Upper lobe of right lung (tissue), 1 donor: ENCODE data around the gene TAF4B. TPM values are rescaled to one million over a fixed set of nuclear protein-coding genes. Genes with fewer than 3 reads are reported as not detected.
"Not testable (repeated sequence)": the region's sequence is repeated elsewhere in the genome, so short reads cannot be mapped to it uniquely, and the experiment has no call there.

Experiments
- ATAC-seq: fragments of 200-7000 bp; cut with Tn5 transposase; one replicate; pipeline ENCODE4 v1.9.1; 2020; ENCODE audit warnings: mild to moderate bottlenecking, moderate library complexity
- DNase-seq: peaks from one replicate; pipeline ENCODE4 v3.0.0-alpha.2; 2020
- H3K27ac ChIP-seq: fragments of 200-600 bp; one replicate; pipeline ENCODE4 v1.8.0; 2022
- H3K27me3 ChIP-seq: fragments of 200-600 bp; one replicate; pipeline ENCODE4 v1.8.0; 2022; ENCODE audit warnings: mild to moderate bottlenecking
- H3K36me3 ChIP-seq: fragments of 200-600 bp; one replicate; pipeline ENCODE4 v1.8.0; 2022
- H3K4me1 ChIP-seq: fragments of 200-600 bp; one replicate; pipeline ENCODE4 v1.8.0; 2022
- H3K4me3 ChIP-seq: fragments of 200-600 bp; one replicate; pipeline ENCODE4 v1.8.0; 2022; ENCODE audit warnings: mild to moderate bottlenecking
- H3K9me3 ChIP-seq: fragments of 200-600 bp; one replicate; pipeline ENCODE4 v1.8.0; 2022
- intact Hi-C: fragments of 100-400 bp; cut with DNase I; formaldehyde crosslinking; loops from one replicate; pipeline ENCODE4 v1.11.0; 2022
- total RNA-seq: library from RNA; stranded (reverse); fragmentation: NEBNext Ultra II Directional; extraction: Animal tissue kit (Norgen Biotek cat#: 25700); gene quantifications from one replicate; pipeline ENCODE4 v1.2.1, GENCODE V29; 2021
- TF ChIP-seq, protein P1 (sequence below): fragments of 200-600 bp; IDR thresholded peaks from one replicate; pipeline ENCODE4 v1.8.0; 2022; ENCODE audit warnings: antibody characterized with exemption
- donor health status: DM: no; HTN: yes; CAD: no; lungs with severe emphysema.

Gene TAF4B
- total RNA-seq, 1 donor from 2014 or later = 3.3 TPM

- intact Hi-C loops = no loop called here
- Histone ChIP-seq H3K36me3 (no peaks in the 10 kb centered on the region), H3K9me3 (no peaks in the 10 kb centered on the region), H3K27me3 (no peaks in the 10 kb centered on the region), H3K27ac (no peak overlapping the region), H3K4me3 (no peak overlapping the region), H3K4me1 (no peaks in the 10 kb centered on the region)
- TF ChIP-seq, protein P1, sequence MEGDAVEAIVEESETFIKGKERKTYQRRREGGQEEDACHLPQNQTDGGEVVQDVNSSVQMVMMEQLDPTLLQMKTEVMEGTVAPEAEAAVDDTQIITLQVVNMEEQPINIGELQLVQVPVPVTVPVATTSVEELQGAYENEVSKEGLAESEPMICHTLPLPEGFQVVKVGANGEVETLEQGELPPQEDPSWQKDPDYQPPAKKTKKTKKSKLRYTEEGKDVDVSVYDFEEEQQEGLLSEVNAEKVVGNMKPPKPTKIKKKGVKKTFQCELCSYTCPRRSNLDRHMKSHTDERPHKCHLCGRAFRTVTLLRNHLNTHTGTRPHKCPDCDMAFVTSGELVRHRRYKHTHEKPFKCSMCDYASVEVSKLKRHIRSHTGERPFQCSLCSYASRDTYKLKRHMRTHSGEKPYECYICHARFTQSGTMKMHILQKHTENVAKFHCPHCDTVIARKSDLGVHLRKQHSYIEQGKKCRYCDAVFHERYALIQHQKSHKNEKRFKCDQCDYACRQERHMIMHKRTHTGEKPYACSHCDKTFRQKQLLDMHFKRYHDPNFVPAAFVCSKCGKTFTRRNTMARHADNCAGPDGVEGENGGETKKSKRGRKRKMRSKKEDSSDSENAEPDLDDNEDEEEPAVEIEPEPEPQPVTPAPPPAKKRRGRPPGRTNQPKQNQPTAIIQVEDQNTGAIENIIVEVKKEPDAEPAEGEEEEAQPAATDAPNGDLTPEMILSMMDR = no peak
- DNase-seq (no peak), ATAC-seq (no peak)
These were observed 35.7 kb upstream of the TAF4B start for GRCh38 chr18:26190506-26190905.

DNA sequence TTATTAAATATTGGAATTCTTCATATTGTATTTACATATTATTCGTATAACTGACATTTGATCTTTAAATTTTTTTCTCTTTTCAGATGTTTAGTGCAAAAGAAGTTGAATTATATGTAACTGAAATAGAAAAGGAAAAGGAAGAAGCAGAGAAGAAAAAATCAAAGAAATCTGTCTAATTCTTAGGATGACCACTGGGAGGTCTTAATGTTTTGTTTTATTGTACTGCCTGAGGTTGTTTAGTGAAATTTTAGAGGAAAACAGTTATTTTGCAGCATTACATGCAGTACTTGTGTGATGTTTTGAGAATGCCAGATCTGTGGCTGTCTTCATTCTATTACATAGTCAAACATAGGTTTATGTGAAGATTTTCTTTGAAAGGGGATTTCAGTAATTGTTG is 34.0 kb upstream of the TAF4B start:
- H3K9me3 ChIP-seq = no peaks in the 10 kb centered on the region
- H3K4me1 ChIP-seq = no peaks in the 10 kb centered on the region
- DNase-seq (no peak), ATAC-seq (no peak)
- H3K27ac ChIP-seq = no peak overlapping the region
- intact Hi-C loops = no loop called here
- TF ChIP-seq, protein P1 = no peak
- H3K36me3 ChIP-seq = no peaks in the 10 kb centered on the region
- no peak overlapping the region for H3K4me3 ChIP-seq
- no peaks in the 10 kb centered on the region for H3K27me3 ChIP-seq

- Histone ChIP-seq H3K4me3 (no peak overlapping the region), H3K4me1 (no peaks in the 10 kb centered on the region), H3K27ac (no peak overlapping the region), H3K27me3 (no peaks in the 10 kb centered on the region), H3K9me3 (no peaks in the 10 kb centered on the region), H3K36me3 (no peaks in the 10 kb centered on the region)
- DNase-seq = no peak
- TF ChIP-seq, protein P1 = no peak
- intact Hi-C loops = no loop called here
- ATAC-seq = no peak
These were observed 29.6 kb upstream of the TAF4B start for GRCh38 chr18:26196605-26197004.

- DNase-seq, H3K27ac ChIP-seq, H3K4me1 ChIP-seq, H3K27me3 ChIP-seq, H3K4me3 ChIP-seq, intact Hi-C loops, H3K36me3 ChIP-seq, ATAC-seq, H3K9me3 ChIP-seq: not testable (repeated sequence)
These were observed 24.2 kb upstream of the TAF4B start for GRCh38 chr18:26202001-26202400.

GRCh38 chr18:26205318-26205717 is 20.9 kb upstream of the TAF4B start:
- Histone ChIP-seq H3K4me3 (no peak overlapping the region), H3K27me3 (no peaks in the 10 kb centered on the region), H3K4me1 (no peaks in the 10 kb centered on the region), H3K36me3 (no peaks in the 10 kb centered on the region), H3K27ac (no peak overlapping the region), H3K9me3 (no peaks in the 10 kb centered on the region)
- intact Hi-C loops = no loop called here
- TF ChIP-seq, protein P1 = no peak
- DNase-seq (no peak), ATAC-seq (no peak)

DNA sequence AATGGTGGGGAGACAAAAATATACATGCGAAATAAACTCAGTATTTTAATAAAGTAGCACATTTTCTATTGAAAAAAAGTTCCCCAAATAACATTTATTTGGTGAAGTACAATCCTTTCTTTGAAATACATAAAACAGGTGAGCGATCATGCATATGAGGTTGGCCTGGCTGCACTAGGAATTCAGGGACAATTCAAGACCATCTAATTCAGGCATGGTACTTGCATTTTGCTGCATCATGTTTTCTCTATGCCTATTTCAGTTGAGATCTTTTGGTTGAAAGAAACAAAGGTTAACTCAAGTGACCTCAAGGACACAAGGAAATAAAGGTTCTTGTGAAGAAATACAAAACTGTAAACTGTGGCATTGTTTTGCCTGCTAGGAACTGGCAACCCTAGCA is 19.8 kb upstream of the TAF4B start:
- Histone ChIP-seq H3K27ac (no peak overlapping the region), H3K4me1 (no peaks in the 10 kb centered on the region), H3K9me3 (no peaks in the 10 kb centered on the region), H3K36me3 (no peaks in the 10 kb centered on the region), H3K27me3 (no peaks in the 10 kb centered on the region), H3K4me3 (no peak overlapping the region)
- no peak for DNase-seq
- TF ChIP-seq, protein P1 = no peak
- no peak for ATAC-seq
- intact Hi-C loops = no loop called here
